DND-41 (cell line): Measurements from ENCODE around the gene PTX3.

ENCODE experiments used
- CTCF ChIP-seq: IDR thresholded peaks from 2 replicates; pipeline ENCODE4 v1.5.1; 2012; ENCODE audit warnings: borderline replicate concordance, low read length, moderate library complexity, mild to moderate bottlenecking; ENCODE audit not compliant: poor library complexity, severe bottlenecking; ENCODE audit errors: extremely low read depth
- EZH2 ChIP-seq: IDR thresholded peaks from 3 replicates; pipeline ENCODE4 v1.6.1; 2012; ENCODE audit warnings: borderline replicate concordance, low read depth, mild to moderate bottlenecking, moderate library complexity, low read length, inconsistent platforms; ENCODE audit not compliant: severe bottlenecking

GRCh38 chr3:157441102-157441624, 4.5 kb downstream of the PTX3 start:
- TF ChIP-seq CTCF (no peak), EZH2 (no peak)
